AG09309 (cell line): ENCODE measurements around the gene SMIM31.

ENCODE experiments used
- DNase-seq: peaks from one replicate; pipeline ENCODE4 v3.0.0-alpha.2; 2010; ENCODE audit warnings: low read depth
- H3K4me3 ChIP-seq: 2 replicates; pipeline ENCODE4 v1.5.1; 2011; ENCODE audit warnings: mild to moderate bottlenecking, low read depth, low read length, moderate library complexity; ENCODE audit not compliant: control insufficient read depth
- TF ChIP-seq, protein P1 (sequence below): IDR thresholded peaks from 2 replicates; pipeline ENCODE4 v1.5.1; 2011; ENCODE audit warnings: mild to moderate bottlenecking, low read depth, low read length, inconsistent platforms; ENCODE audit not compliant: insufficient read depth, control insufficient read depth; ENCODE audit errors: missing control alignments

The SMIM31 gene

DNA sequence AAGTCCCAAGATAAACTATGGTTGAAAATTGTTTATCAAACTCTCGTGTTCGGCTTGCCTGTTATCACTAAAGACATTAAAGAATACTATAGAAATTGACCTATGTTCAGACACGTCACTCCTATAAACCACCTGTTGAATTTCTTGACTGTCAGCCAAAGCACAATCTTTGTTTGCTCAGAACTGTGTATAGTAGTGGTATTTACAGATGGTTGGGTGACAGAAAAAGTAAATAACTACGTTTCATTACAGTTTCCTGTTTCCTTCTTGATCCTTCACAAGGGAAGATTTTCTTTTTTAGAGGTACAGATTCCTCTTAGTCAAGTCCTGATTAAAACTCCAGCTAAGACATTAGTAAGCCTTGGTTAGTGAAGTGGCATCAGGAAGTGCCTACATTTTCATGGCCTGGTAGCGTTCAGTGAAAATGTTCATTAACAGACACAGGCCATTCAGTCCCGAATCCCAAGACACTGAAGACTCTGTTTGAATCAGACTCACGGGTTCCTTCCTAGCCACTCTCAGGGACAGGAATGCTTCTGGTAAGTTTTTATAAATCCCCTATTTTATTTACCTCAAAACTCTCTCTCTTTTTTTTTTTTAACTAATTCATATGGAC lies at the start of gene SMIM31:
SMIM31 (plus strand) TSS at position 259 of the 616 bp plus-strand sequence. CDS start 16,313 bp downstream, outside the sequence.
- no peak for DNase-seq
- no peak within 1 kb of the TSS for H3K4me3 ChIP-seq

DNA sequence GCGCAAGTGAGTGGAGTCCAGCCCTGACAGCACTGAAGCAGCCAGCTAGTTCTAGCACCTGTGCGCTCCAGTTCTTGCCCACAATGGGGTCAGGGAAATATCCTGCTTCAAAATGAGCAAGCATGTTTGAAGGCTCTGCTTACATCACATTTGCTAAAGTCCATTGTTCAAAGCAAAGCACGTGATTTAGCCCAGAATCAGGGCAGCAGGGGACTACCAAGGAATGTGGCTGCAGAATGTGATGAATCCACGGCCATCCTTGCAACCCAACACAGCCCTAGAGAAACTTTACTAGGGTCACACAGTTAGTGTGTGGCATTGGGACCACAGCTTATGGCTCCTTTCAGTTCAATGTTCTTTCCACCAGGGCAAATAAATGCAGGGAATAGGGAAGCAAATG lies 47.3 kb upstream of the SMIM31 start:
- no peak overlapping the region for H3K4me3 ChIP-seq
- no peak for DNase-seq
- TF ChIP-seq, protein P1, sequence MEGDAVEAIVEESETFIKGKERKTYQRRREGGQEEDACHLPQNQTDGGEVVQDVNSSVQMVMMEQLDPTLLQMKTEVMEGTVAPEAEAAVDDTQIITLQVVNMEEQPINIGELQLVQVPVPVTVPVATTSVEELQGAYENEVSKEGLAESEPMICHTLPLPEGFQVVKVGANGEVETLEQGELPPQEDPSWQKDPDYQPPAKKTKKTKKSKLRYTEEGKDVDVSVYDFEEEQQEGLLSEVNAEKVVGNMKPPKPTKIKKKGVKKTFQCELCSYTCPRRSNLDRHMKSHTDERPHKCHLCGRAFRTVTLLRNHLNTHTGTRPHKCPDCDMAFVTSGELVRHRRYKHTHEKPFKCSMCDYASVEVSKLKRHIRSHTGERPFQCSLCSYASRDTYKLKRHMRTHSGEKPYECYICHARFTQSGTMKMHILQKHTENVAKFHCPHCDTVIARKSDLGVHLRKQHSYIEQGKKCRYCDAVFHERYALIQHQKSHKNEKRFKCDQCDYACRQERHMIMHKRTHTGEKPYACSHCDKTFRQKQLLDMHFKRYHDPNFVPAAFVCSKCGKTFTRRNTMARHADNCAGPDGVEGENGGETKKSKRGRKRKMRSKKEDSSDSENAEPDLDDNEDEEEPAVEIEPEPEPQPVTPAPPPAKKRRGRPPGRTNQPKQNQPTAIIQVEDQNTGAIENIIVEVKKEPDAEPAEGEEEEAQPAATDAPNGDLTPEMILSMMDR: no peak

More for the DNA sequence above, at the start of gene SMIM31:
- TF ChIP-seq, protein P1: no peak

DNA sequence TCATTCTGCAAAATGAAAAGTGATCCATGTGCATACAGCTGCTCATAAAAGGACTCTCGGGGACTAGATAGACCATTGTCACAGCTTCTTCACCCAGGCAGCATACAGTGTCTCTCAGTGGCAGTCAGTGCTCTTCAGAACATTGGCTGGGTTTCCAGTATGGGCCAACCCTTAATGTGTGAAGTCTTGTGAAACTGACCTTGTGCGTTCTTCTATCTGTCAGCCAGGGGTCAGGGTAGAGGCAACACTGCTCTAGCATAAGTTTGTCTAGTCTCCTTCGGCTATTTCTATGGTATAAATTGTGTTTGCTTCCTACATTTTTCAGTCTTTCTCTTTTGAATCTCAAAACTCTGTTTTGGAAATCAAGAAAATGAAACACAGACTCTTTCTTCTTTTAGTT lies 37.0 kb upstream of the SMIM31 start:
- TF ChIP-seq, protein P1: no peak
- no peak for DNase-seq
- H3K4me3 ChIP-seq: no peak overlapping the region

DNA sequence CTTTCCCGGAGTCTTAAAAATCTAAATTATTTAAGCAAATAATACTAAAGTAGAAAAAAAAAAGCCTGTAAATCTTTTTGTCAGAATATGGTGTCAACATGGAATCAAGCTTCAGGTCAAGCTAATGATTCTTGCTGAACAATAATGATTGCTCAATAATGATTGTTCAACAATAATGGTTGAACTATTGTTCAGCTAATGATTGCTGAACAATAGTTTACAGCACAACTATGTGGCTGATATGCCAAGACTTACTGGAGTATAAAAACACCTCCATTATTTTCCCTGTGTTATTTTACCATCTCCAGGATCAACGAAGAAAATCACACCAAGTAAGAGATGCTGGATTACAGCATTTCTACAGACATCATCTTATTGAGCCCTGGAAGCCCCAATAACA lies 35.1 kb upstream of the SMIM31 start:
- TF ChIP-seq, protein P1: no peak
- no peak for DNase-seq
- H3K4me3 ChIP-seq: no peak overlapping the region

DNA sequence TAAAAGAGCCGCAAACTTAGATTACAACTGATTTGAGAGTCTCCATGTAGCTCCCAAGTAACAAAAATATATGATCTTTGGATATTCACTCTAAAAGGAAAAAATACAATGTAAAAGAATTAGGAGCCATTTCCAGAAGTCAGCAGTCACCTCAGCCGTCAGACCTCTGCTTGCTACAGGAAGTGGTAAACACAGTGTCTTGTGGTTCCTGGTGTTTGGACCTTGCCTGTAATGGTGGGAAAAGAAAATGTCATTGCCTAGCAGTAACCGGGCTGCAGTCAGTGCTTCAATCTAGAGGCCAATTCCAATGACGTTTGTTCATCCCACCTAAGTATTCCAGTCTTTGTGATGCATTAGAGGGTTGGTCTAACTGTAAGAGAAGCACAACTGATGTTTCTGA lies 28.9 kb upstream of the SMIM31 start:
- TF ChIP-seq, protein P1: no peak
- no peak for DNase-seq
- H3K4me3 ChIP-seq: no peak overlapping the region

DNA sequence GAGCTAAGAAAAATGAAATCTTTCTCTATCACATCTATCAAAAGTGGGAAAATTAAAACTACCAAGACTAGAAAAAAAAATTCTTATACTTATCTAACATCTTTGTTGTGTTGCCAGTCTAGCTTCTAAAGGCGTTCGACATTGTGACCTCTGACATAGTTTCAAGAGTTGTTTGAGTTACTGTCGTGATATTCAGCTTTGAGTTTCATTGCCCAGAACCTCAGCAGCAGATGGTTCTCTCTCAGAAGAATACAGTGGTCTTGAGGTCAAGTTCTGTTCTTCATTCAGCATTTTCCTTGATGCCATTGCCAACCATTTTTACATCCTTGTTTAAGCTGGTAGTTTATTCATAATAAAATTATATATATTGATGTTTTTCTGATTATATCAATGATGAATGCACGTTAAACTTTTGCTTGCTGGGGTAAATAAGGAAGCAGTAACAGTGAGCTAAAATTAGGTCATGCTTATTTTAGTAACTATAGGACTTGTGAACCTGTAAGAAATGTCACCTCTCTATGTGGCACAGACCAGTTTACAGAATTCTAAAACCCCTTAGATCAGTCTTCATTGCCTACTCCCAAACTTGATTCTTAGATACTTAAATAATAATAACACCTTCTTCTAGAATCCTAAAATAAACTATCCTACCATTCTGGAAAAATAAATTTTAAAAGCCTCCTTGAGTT lies 23.1 kb upstream of the SMIM31 start:
- TF ChIP-seq, protein P1: no peak
- no peak overlapping the region for H3K4me3 ChIP-seq
- no peak for DNase-seq
